K562 (cell line): ENCODE results near the gene EMILIN1. TPM values are rescaled to one million over a fixed set of nuclear protein-coding genes. Genes with fewer than 3 reads are reported as not detected.

ENCODE experiments used
- CEBPB ChIP-seq: fragments of 450-650 bp; IDR thresholded peaks from 2 replicates; pipeline ENCODE4 v1.6.1; 2016; ENCODE audit warnings: missing genetic modification characterization, missing compliant biosample characterization
- CTBP1 ChIP-seq: fragments of 450-650 bp; IDR thresholded peaks from 2 replicates; pipeline ENCODE4 v1.6.1; 2016; ENCODE audit warnings: borderline replicate concordance
- EGR1 ChIP-seq: fragments of 450-650 bp; conservative IDR thresholded peaks from 2 replicates; pipeline ENCODE4 v1.6.1; 2017; ENCODE audit warnings: mild to moderate bottlenecking
- ELF2 ChIP-seq: fragments of 250-450 bp; sonication (Bioruptor Pico); IDR thresholded peaks from 2 replicates; pipeline ENCODE4 v1.5.0; 2021; ENCODE audit warnings: mild to moderate bottlenecking
- EWSR1 ChIP-seq: fragments of 450-650 bp; IDR thresholded peaks from 2 replicates; pipeline ENCODE4 v1.6.1; 2018; ENCODE audit warnings: borderline replicate concordance, mild to moderate bottlenecking, low read depth, moderate library complexity; ENCODE audit not compliant: partially characterized antibody
- FOSL1 ChIP-seq: fragments of 200-800 bp; sonication (Bioruptor generic); conservative IDR thresholded peaks from 2 replicates; pipeline ENCODE4 v1.6.1; 2016; ENCODE audit warnings: missing genetic modification characterization, missing compliant biosample characterization
- HCFC1 ChIP-seq: IDR thresholded peaks from 2 replicates; pipeline ENCODE4 v1.6.1; 2012; ENCODE audit warnings: low read depth, low read length, improper control_type of control experiment
- LCOR ChIP-seq: sonication (generic); formaldehyde crosslinking; IDR thresholded peaks from 2 replicates; pipeline ENCODE4 v1.8.0; 2022; ENCODE audit warnings: mild to moderate bottlenecking, missing genetic modification reagents
- MAFF ChIP-seq: IDR thresholded peaks from 2 replicates; pipeline ENCODE4 v1.6.1; 2012; ENCODE audit warnings: low read length, improper control_type of control experiment
- MAFG ChIP-seq: fragments of 450-650 bp; conservative IDR thresholded peaks from 2 replicates; pipeline ENCODE4 v1.6.1; 2016; ENCODE audit warnings: missing genetic modification characterization, missing compliant biosample characterization
- MTA1 ChIP-seq: fragments of 450-650 bp; IDR thresholded peaks from 2 replicates; pipeline ENCODE4 v1.6.1; 2017; ENCODE audit warnings: borderline replicate concordance
- MYBL2 ChIP-seq, 2 experiments: fragments of 450-650 bp in 1 of 2; sonication (generic) in 1 of 2; formaldehyde crosslinking in 1 of 2; IDR thresholded peaks; 2 replicates each; pipeline versions ENCODE4 v1.6.1 to v1.8.1; 2017 to 2022; ENCODE audit warnings: borderline replicate concordance in 1 of 2, inconsistent platforms in 1 of 2, low read depth in 1 of 2, mild to moderate bottlenecking in 1 of 2, missing genetic modification reagents in 1 of 2, moderate library complexity in 1 of 2
- NCOA2 ChIP-seq, 2 experiments: fragments of 450-650 bp; IDR thresholded peaks; 2 replicates each; pipeline ENCODE4 v1.6.1; 2018; ENCODE audit warnings: mild to moderate bottlenecking in 2 of 2, moderate library complexity in 1 of 2; ENCODE audit not compliant: partially characterized antibody in 2 of 2
- PTRF ChIP-seq: fragments of 450-650 bp; IDR thresholded peaks from 2 replicates; pipeline ENCODE4 v1.6.1; 2016; ENCODE audit warnings: mild to moderate bottlenecking, missing genetic modification characterization, missing compliant biosample characterization
- SIN3A ChIP-seq, 2 experiments: fragments of 150-350 bp in 1 of 2; IDR thresholded peaks; 2 replicates each; pipeline ENCODE4 v1.6.1; 2011 to 2016; ENCODE audit warnings: borderline replicate concordance in 2 of 2, low read depth in 2 of 2, low read length in 2 of 2, mild to moderate bottlenecking in 2 of 2, moderate library complexity in 2 of 2; ENCODE audit not compliant: control insufficient read depth in 1 of 2
- SOX6 ChIP-seq: fragments of 450-650 bp; IDR thresholded peaks from 2 replicates; pipeline ENCODE4 v1.6.1; 2014; ENCODE audit warnings: mild to moderate bottlenecking
- TARDBP ChIP-seq: fragments of 450-650 bp; IDR thresholded peaks from 2 replicates; pipeline ENCODE4 v1.6.1; 2016
- ZNF134 ChIP-seq: fragments of 250-450 bp; sonication (Bioruptor Pico); conservative IDR thresholded peaks from 2 replicates; pipeline ENCODE4 v1.4.0; 2020
- ZNF436 ChIP-seq: fragments of 250-450, 450-650 bp; sonication (Bioruptor Pico); formaldehyde crosslinking; IDR thresholded peaks from 2 replicates; pipeline ENCODE4 v1.7.0; 2020; ENCODE audit warnings: mild to moderate bottlenecking
- polyA plus RNA-seq, 8 experiments: library from polyadenylated mRNA; depleted of rRNA in 4 of 8; stranded (reverse) in 5 of 8; unstranded in 3 of 8; fragments of >200 nt; fragmentation: Nextera tagmentation in 2 of 8; fragmentation: Illumina TruSeq in 1 of 8; extraction: Ambion mirVana in 2 of 8; extraction: Trizol in 1 of 8; gene quantifications; 2 replicates each; pipeline versions ENCODE4 v1.2.1 to v1.2.3, GENCODE V29; 2011 to 2014; ENCODE audit warnings: inconsistent platforms in 1 of 8, missing spikeins in 1 of 8
- total RNA-seq, 7 experiments: library from RNA; depleted of rRNA in 6 of 7; stranded (reverse); fragments of >200 nt in 6 of 7; fragmentation: Illumina TruSeq in 2 of 7; extraction: Trizol in 2 of 7; gene quantifications; 2 replicates each; pipeline versions ENCODE4 v1.2.1 to v1.2.3, GENCODE V29; 2011 to 2021; ENCODE audit warnings: low replicate concordance in 1 of 7
- TF ChIP-seq, protein P1 (sequence below): sonication (generic); formaldehyde crosslinking; IDR thresholded peaks from 2 replicates; pipeline ENCODE4 v1.8.0; 2022; ENCODE audit warnings: missing genetic modification reagents, mild to moderate bottlenecking, moderate library complexity, borderline replicate concordance
- TF ChIP-seq, protein P2 (sequence below): IDR thresholded peaks from 2 replicates; pipeline ENCODE4 v1.6.1; 2016; ENCODE audit warnings: missing genetic modification characterization, missing compliant biosample characterization
- TF ChIP-seq, protein P3 (sequence below): fragments of 450-650 bp; formaldehyde crosslinking; IDR thresholded peaks from 2 replicates; pipeline ENCODE4 v1.4.0; 2020; ENCODE audit warnings: mild to moderate bottlenecking
- TF ChIP-seq, protein P4 (sequence below): fragments of 450-650 bp; IDR thresholded peaks from one replicate; pipeline ENCODE4 v1.6.1; 2018; ENCODE audit warnings: mild to moderate bottlenecking, moderate library complexity; ENCODE audit not compliant: partially characterized antibody

The EMILIN1 gene
- total and polyA plus RNA-seq, 9 of the 15 experiments (the other 6 are each of a cell fraction or from before 2014, with no cell fraction given) = 0.04 to 2.7 (median 0.54) TPM; not detected in 2

DNA sequence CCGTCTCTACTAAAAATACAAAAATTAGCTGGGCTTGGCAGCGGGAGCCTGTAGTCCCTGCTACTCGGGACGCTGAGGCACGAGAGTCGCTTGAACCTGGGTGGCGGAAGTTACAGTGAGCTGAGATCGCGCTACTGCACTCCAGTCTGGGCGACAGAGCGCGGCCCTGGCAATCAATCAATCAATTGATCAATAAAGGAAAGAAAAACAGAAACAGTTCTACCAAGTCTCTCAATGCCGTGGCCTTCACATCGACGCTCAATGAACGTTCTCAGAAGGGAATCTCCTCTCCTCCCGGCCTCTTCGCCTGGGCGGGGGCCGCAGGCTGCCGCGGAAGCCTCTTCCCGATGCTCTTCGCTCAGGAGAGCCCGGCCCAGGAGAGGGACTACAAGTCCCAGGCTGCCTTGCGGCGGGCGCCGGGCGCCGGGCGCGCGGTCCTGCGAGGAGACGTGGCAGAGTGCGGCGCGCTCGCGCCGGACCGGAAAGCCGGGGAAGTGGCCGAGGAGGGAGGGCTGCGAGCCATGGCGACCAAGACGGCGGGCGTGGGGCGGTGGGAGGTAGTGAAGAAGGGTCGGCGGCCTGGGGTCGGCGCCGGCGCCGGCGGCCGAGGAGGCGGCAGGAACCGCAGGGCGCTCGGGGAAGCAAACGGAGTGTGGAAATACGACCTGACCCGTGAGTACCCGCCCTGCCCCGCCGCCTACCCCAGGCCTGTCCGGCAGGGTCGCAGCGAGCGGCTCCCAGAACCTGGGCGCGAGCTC, 45.7 kb upstream of the EMILIN1 start, which contains the start of gene TMEM214 (continued):
- TF ChIP-seq MYBL2 (IDR thresholded peaks at IDR 0.05; ENCODE audit: low read depth) (no peak), MYBL2 (CRISPR knock-in tag; IDR thresholded peaks at IDR 0.05; ENCODE audit: borderline replicate concordance) (no peak), MAFF (no peak), TARDBP (0 out of 2 replicates have a peak, but pooled peaks have one; percentile 20), HCFC1 (peak; percentile 96), ZNF134 (CRISPR knock-in tag) (no peak), LCOR (CRISPR knock-in tag) (no peak), EGR1 (peak; percentile 46), FOSL1 (tag) (peak; percentile 43; the same call in 1 of the 2 replicates), MAFG (tag) (no peak), ELF2 (CRISPR knock-in tag) (peak; percentile 66), EWSR1 (no peak), CEBPB (tag) (peak; percentile 78), PTRF (tag) (no peak), CTBP1 (peak; percentile 58; the same call in 1 of the 2 replicates), SOX6 (no peak), SIN3A (IDR thresholded peaks at IDR 0.05; ENCODE audit: borderline replicate concordance in 2 of 2, control insufficient read depth in 1 of 2, low read depth in 2 of 2, low read length in 2 of 2) (peak in 1 of 2 experiments; percentile 91; a peak in 1 of 4 replicates), ZNF436 (CRISPR knock-in tag) (no peak), NCOA2 (IDR thresholded peaks at IDR 0.05; ENCODE audit: partially characterized antibody in 2 of 2) (no peak), MTA1 (peak; percentile 88)
- TF ChIP-seq, protein P1, sequence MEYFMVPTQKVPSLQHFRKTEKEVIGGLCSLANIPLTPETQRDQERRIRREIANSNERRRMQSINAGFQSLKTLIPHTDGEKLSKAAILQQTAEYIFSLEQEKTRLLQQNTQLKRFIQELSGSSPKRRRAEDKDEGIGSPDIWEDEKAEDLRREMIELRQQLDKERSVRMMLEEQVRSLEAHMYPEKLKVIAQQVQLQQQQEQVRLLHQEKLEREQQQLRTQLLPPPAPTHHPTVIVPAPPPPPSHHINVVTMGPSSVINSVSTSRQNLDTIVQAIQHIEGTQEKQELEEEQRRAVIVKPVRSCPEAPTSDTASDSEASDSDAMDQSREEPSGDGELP (CRISPR knock-in tag) = peak; percentile 47; the same call in 1 of the 2 replicates
- TF ChIP-seq, protein P2, sequence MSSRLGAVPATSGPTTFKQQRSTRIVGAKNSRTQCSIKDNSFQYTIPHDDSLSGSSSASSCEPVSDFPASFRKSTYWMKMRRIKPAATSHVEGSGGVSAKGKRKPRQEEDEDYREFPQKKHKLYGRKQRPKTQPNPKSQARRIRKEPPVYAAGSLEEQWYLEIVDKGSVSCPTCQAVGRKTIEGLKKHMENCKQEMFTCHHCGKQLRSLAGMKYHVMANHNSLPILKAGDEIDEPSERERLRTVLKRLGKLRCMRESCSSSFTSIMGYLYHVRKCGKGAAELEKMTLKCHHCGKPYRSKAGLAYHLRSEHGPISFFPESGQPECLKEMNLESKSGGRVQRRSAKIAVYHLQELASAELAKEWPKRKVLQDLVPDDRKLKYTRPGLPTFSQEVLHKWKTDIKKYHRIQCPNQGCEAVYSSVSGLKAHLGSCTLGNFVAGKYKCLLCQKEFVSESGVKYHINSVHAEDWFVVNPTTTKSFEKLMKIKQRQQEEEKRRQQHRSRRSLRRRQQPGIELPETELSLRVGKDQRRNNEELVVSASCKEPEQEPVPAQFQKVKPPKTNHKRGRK = no peak
- TF ChIP-seq, protein P3, sequence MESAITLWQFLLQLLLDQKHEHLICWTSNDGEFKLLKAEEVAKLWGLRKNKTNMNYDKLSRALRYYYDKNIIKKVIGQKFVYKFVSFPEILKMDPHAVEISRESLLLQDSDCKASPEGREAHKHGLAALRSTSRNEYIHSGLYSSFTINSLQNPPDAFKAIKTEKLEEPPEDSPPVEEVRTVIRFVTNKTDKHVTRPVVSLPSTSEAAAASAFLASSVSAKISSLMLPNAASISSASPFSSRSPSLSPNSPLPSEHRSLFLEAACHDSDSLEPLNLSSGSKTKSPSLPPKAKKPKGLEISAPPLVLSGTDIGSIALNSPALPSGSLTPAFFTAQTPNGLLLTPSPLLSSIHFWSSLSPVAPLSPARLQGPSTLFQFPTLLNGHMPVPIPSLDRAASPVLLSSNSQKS (CRISPR knock-in tag) = no peak
- TF ChIP-seq, protein P4, sequence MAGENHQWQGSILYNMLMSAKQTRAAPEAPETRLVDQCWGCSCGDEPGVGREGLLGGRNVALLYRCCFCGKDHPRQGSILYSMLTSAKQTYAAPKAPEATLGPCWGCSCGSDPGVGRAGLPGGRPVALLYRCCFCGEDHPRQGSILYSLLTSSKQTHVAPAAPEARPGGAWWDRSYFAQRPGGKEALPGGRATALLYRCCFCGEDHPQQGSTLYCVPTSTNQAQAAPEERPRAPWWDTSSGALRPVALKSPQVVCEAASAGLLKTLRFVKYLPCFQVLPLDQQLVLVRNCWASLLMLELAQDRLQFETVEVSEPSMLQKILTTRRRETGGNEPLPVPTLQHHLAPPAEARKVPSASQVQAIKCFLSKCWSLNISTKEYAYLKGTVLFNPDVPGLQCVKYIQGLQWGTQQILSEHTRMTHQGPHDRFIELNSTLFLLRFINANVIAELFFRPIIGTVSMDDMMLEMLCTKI = no peak
